HUDEP-2 (cell line): Measurements from ENCODE around the gene C5orf47.

ENCODE experiments used
- DNase-seq, 76 experiments: peaks; one replicate each; lab custom pipeline; 2025; ENCODE audit not compliant: unreplicated experiment in 76 of 76; lab: John Stamatoyannopoulos, UW

C5orf47 gene

GRCh38 chr5:173988554-173989431 is at the start of gene C5orf47:
Gene C5orf47, plus strand, starts transcription at chr5:173989170. Its CDS starts 94 bp downstream, at chr5:173989264.
- no peak for DNase-seq

- no peak for DNase-seq
These were observed 48.7 kb upstream of the C5orf47 start for GRCh38 chr5:173940269-173940668.

- no peak for DNase-seq
These were observed 47.9 kb upstream of the C5orf47 start for GRCh38 chr5:173941102-173941501.

GRCh38 chr5:173941758-173942401 is 47.1 kb upstream of the C5orf47 start:
- DNase-seq: no peak

- DNase-seq: no peak
These were observed 44.5 kb upstream of the C5orf47 start for GRCh38 chr5:173944511-173944910.

GRCh38 chr5:173945160-173945559 is 43.8 kb upstream of the C5orf47 start:
- DNase-seq: no peak

GRCh38 chr5:173946323-173946722 is 42.6 kb upstream of the C5orf47 start:
- no peak for DNase-seq

- DNase-seq: no peak
These were observed 38.1 kb upstream of the C5orf47 start for GRCh38 chr5:173950829-173951228.

- no peak for DNase-seq
These were observed 35.4 kb upstream of the C5orf47 start for GRCh38 chr5:173953528-173954090.

GRCh38 chr5:173954671-173955521 is 34.1 kb upstream of the C5orf47 start:
- DNase-seq: no peak

- DNase-seq: no peak
These were observed 28.0 kb upstream of the C5orf47 start for GRCh38 chr5:173960986-173961385.

GRCh38 chr5:173961418-173961817 is 27.6 kb upstream of the C5orf47 start:
- no peak for DNase-seq

- DNase-seq: no peak
These were observed 26.5 kb upstream of the C5orf47 start for GRCh38 chr5:173962436-173962972.

- DNase-seq: no peak
These were observed 25.7 kb upstream of the C5orf47 start for GRCh38 chr5:173963182-173963838.

GRCh38 chr5:173963867-173964441 is 25.0 kb upstream of the C5orf47 start:
- DNase-seq: peak in 1 of 76 experiments; percentile 11

- DNase-seq: no peak
These were observed 24.5 kb upstream of the C5orf47 start for GRCh38 chr5:173964506-173964905.

- DNase-seq: no peak
These were observed 21.7 kb upstream of the C5orf47 start for GRCh38 chr5:173967241-173967640.

- DNase-seq: no peak
These were observed 20.7 kb upstream of the C5orf47 start for GRCh38 chr5:173968154-173968797.
